Thoracic aorta (tissue), 2 donors: Measurements from ENCODE around the gene CHDH. TPM values are rescaled to one million over a fixed set of nuclear protein-coding genes. Genes with fewer than 3 reads are reported as not detected.

Experiments
- ATAC-seq: fragments of 150-250 bp; one replicate; pipeline ENCODE4 v1.8.0; 2017; ENCODE audit warnings: low read depth; ENCODE audit not compliant: insufficient number of reproducible peaks, low FRiP score
- DNase-seq: peaks from one replicate; pipeline ENCODE4 v3.0.0-alpha.2; 2020; ENCODE audit warnings: low spot score
- H3K27ac ChIP-seq, 2 donors: fragments of 200-600 bp; sonication (generic); 1 replicate in 1 of 2; 2 replicates in 1 of 2; pipeline ENCODE4 v1.5.1; 2016; ENCODE audit warnings: mild to moderate bottlenecking in 2 of 2, moderate library complexity in 2 of 2
- H3K27me3 ChIP-seq: fragments of 200-600 bp; sonication (generic); replicated peaks from 2 replicates; pipeline ENCODE4 v1.6.0; 2016; ENCODE audit warnings: mild to moderate bottlenecking; ENCODE audit not compliant: insufficient read depth
- H3K36me3 ChIP-seq: fragments of 200-600 bp; sonication (generic); one replicate; pipeline ENCODE4 v1.5.1; 2016
- H3K4me1 ChIP-seq, 2 donors: fragments of 200-600 bp; sonication (generic); 1 replicate in 1 of 2; 2 replicates in 1 of 2; pipeline versions ENCODE4 v1.5.1 to v1.6.0; 2016; ENCODE audit warnings: low read depth in 2 of 2, mild to moderate bottlenecking in 1 of 2; ENCODE audit not compliant: control insufficient read depth in 1 of 2
- H3K4me3 ChIP-seq: fragments of 200-600 bp; sonication (generic); 2 replicates; pipeline ENCODE4 v1.5.1; 2016; ENCODE audit warnings: mild to moderate bottlenecking
- H3K9me3 ChIP-seq: fragments of 200-600 bp; sonication (generic); 2 replicates; pipeline ENCODE4 v1.5.1; 2016
- total RNA-seq, 2 donors: library from RNA; depleted of rRNA; stranded (reverse); fragments of >200 nt; gene quantifications; one replicate each; pipeline versions ENCODE4 v1.1.0 to v1.2.3, GENCODE V29; 2016
- TF ChIP-seq, protein P1 (sequence below): fragments of 200-600 bp; sonication (generic); IDR thresholded peaks from one replicate; pipeline ENCODE4 v1.5.1; 2019; ENCODE audit warnings: antibody characterized with exemption

The CHDH gene
- total RNA-seq, 2 donors from 2014 or later = 0.68 to 8.4 TPM

DNA sequence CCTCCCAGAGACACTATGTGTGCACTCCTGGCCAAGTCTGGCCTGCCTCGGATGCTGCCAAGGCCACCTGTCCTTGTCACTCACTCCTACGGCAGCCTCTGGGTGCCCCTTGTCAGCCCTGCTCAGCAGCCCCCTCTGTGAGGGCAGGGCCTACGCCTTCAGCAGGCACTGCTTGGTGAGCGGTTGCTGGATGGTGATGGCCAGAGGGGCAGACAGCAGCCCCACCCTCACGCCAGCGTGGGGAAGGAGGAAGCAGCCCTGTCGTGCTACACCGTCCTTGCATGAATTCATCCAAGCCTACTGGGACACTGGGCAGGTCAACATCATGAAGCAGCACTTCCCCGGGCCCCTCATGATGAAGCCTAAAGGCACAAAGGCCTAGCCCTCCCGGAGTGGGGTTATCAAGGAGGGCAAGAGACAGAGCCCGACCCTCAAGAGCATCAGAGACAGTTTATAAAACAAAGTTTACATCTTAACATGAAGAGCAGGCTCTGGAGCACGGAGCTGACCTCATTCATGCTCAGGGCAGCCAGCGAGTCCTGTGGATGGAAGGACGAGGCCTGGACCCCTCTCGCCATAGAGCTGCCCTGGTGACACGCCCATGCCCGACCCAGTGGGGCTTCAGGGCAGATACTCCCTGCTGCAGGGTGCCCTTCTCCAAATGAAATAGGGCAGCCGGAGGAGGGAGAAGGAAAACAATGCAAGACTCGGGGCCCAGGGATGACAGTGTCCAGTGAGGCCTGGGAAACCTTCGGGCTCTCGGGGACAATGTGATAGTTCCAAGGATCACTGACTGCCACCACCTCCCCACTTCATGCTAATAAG is 25.3 kb downstream of the CHDH start:
- H3K27me3 ChIP-seq = no peaks in the 10 kb centered on the region
- H3K4me3 ChIP-seq = no peak overlapping the region
- H3K4me1 ChIP-seq = no peaks in the 10 kb centered on the region
- H3K36me3 ChIP-seq = no peaks in the 10 kb centered on the region
- no peaks in the 10 kb centered on the region for H3K9me3 ChIP-seq
- no peak overlapping the region for H3K27ac ChIP-seq
- TF ChIP-seq, protein P1, sequence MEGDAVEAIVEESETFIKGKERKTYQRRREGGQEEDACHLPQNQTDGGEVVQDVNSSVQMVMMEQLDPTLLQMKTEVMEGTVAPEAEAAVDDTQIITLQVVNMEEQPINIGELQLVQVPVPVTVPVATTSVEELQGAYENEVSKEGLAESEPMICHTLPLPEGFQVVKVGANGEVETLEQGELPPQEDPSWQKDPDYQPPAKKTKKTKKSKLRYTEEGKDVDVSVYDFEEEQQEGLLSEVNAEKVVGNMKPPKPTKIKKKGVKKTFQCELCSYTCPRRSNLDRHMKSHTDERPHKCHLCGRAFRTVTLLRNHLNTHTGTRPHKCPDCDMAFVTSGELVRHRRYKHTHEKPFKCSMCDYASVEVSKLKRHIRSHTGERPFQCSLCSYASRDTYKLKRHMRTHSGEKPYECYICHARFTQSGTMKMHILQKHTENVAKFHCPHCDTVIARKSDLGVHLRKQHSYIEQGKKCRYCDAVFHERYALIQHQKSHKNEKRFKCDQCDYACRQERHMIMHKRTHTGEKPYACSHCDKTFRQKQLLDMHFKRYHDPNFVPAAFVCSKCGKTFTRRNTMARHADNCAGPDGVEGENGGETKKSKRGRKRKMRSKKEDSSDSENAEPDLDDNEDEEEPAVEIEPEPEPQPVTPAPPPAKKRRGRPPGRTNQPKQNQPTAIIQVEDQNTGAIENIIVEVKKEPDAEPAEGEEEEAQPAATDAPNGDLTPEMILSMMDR = no peak
- ATAC-seq = no peak
- no peak for DNase-seq

DNA sequence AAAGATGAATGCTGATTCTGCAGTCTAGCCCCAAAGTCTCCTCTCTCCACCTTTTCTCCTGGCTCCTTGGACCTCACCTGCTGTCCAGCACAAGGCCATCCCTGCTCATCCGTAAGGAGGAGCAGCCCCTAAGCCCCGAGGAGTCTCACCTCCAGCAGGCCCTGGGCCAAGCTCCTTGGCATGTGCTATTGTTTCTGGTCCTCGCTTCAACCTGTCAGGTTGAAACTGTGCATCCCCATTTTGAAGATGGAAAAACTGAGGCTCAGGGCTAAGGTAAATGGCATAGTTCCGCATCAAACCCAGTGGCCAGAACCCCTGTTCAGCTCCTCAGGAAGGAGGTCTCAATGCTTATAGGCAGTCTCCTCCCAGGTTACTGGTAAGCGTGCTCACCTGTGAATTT is 26.1 kb downstream of the CHDH start:
- Histone ChIP-seq H3K4me1 (no peaks in the 10 kb centered on the region), H3K27ac (no peak overlapping the region), H3K27me3 (no peaks in the 10 kb centered on the region), H3K9me3 (no peaks in the 10 kb centered on the region), H3K4me3 (no peak overlapping the region), H3K36me3 (no peaks in the 10 kb centered on the region)
- no peak for DNase-seq
- no peak for ATAC-seq
- TF ChIP-seq, protein P1 = no peak

DNA sequence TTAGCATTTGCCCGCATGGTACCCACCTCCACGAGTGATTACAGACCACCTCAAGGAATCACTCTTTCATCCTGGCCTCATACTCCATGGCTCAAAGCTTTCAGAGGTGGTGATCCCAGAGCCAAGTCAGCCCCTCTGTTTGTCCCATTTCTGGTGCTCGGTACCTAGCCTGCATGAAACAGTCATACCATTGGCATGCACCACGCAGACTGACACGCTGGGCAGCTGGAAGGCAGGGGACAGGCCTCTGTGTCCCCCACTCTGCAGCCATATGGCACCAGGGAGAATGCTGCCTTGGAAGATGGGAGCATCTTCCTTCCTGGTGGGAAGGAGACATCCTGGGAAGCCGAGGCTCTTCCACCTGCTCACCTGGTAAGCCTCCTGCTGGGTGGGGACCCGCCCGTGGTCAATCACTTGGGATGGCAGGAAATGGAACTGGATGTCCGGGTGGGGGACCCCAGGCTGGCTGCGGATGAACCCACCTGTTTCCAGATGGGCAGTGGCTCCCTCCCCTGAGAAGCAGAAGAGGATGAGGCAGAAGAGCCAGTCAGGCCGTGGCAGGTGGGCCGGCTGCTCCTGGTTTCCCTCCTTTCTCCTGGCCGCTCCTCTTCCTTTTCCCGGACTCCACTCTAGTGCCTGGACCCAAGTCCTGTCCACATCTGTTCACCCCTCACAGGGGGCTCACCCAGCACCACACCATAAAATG is 26.9 kb downstream of the CHDH start:
- TF ChIP-seq, protein P1 = no peak
- no peaks in the 10 kb centered on the region for H3K9me3 ChIP-seq
- no peaks in the 10 kb centered on the region for H3K27me3 ChIP-seq
- H3K4me1 ChIP-seq = no peaks in the 10 kb centered on the region
- H3K27ac ChIP-seq = no peak overlapping the region
- no peak overlapping the region for H3K4me3 ChIP-seq
- DNase-seq (no peak), ATAC-seq (no peak)
- H3K36me3 ChIP-seq = no peaks in the 10 kb centered on the region

DNA sequence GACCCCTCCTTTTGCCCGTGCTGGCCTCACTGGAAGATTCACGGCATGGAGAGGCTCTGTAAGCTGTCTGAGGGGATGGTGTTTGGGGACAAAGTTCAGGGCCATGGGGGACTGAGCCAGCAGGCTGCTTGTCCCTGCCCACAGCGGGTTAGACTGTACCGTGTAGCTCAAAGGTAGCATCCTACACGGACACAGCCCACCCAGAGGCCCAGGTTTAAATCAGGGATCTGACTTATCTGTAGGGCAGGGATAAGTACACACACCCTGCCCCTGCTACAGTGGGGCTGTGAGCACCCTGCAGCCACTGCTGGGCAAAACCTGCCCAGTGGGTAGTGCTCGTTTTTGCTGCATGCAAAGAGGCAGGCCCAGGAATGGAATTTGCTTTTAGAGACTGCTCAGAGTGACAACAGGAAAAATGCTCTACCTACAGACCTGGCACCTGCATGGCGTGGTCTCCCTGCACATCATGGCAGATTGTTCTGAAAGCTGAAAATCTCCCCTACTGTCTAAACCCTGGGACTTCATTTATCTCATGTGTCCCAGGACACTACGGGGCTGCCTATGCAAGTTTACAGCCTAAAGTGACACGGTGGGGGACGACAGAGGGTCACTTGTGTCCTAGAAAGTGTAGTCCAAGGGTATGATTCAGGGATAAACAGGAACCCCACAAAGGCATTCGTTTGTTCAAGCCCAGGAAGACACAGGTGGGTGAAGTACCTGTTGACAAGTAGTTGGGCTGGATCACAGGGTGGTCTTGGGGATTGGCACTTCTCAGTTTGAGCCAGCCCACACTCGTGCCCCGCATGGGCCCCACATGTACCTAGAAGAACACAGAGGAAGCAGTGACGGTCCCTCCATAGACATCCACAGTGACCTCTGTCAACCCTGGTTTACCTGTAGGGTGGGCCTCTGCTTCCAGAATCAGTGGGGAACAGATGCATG is 27.7 kb downstream of the CHDH start:
- Histone ChIP-seq H3K36me3 (no peaks in the 10 kb centered on the region), H3K27ac (no peak overlapping the region), H3K4me1 (no peaks in the 10 kb centered on the region), H3K9me3 (no peaks in the 10 kb centered on the region), H3K4me3 (no peak overlapping the region), H3K27me3 (no peaks in the 10 kb centered on the region)
- ATAC-seq (no peak), DNase-seq (no peak)
- TF ChIP-seq, protein P1 = no peak
